Measurements from ENCODE around the gene SNRK.

DNA sequence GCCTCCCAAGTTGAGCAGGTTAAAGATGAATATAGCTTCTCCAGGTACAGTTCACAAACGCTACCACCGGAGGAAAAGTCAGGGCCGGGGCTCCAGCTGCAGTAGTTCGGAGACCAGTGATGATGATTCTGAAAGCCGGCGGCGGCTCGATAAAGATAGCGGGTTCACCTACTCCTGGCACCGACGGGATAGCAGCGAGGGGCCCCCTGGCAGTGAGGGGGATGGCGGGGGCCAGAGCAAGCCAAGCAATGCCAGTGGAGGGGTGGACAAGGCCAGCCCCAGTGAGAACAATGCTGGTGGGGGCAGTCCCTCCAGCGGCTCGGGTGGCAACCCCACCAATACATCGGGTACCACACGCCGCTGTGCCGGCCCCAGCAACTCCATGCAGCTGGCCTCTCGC, 61.4 kb downstream of the SNRK start:
- TF ChIP-seq, protein P1, sequence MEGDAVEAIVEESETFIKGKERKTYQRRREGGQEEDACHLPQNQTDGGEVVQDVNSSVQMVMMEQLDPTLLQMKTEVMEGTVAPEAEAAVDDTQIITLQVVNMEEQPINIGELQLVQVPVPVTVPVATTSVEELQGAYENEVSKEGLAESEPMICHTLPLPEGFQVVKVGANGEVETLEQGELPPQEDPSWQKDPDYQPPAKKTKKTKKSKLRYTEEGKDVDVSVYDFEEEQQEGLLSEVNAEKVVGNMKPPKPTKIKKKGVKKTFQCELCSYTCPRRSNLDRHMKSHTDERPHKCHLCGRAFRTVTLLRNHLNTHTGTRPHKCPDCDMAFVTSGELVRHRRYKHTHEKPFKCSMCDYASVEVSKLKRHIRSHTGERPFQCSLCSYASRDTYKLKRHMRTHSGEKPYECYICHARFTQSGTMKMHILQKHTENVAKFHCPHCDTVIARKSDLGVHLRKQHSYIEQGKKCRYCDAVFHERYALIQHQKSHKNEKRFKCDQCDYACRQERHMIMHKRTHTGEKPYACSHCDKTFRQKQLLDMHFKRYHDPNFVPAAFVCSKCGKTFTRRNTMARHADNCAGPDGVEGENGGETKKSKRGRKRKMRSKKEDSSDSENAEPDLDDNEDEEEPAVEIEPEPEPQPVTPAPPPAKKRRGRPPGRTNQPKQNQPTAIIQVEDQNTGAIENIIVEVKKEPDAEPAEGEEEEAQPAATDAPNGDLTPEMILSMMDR (IDR thresholded peaks at IDR 0.05; ENCODE audit: extremely low read depth in 1 of 2, insufficient read depth in 1 of 2, low read depth in 1 of 2, low read length in 2 of 2), result no peak
- TF ChIP-seq GATA2 (IDR thresholded peaks at IDR 0.05; ENCODE audit: insufficient read depth, insufficient read length, low read depth, low read length) (no peak), POLR2A (IDR thresholded peaks at IDR 0.05; ENCODE audit: low read depth, low read length) (no peak), EZH2 (IDR thresholded peaks at IDR 0.05; ENCODE audit: borderline replicate concordance, low read depth, low read length, severe bottlenecking) (no peak), POLR2AphosphoS5 (IDR thresholded peaks at IDR 0.05; ENCODE audit: insufficient read depth, low read depth, low read length) (no peak)
- TF ChIP-seq, protein P2, sequence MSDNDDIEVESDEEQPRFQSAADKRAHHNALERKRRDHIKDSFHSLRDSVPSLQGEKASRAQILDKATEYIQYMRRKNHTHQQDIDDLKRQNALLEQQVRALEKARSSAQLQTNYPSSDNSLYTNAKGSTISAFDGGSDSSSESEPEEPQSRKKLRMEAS (IDR thresholded peaks at IDR 0.05; ENCODE audit: insufficient read depth, insufficient read length), result no peak

Measured in endothelial cell of umbilical vein (primary cell).